Ishikawa (cell line): Measurements from ENCODE around the gene ATP2A3.

Experiments used
- CEBPB ChIP-seq: IDR thresholded peaks from 2 replicates; pipeline ENCODE4 v1.6.1; 2012
- EGR1 ChIP-seq: IDR thresholded peaks from 2 replicates; pipeline ENCODE4 v1.6.1; 2012
- EP300 ChIP-seq: IDR thresholded peaks from 2 replicates; pipeline ENCODE4 v1.6.1; 2012; ENCODE audit warnings: borderline replicate concordance
- FOXM1 ChIP-seq: IDR thresholded peaks from 2 replicates; pipeline ENCODE4 v1.6.1; 2012; ENCODE audit warnings: low read depth, borderline replicate concordance
- MAX ChIP-seq: IDR thresholded peaks from 2 replicates; pipeline ENCODE4 v1.6.1; 2012
- NFIC ChIP-seq: IDR thresholded peaks from 2 replicates; pipeline ENCODE4 v1.6.1; 2012
- RAD21 ChIP-seq: IDR thresholded peaks from 2 replicates; pipeline ENCODE4 v1.6.1; 2012; ENCODE audit warnings: low read depth
- REST ChIP-seq: IDR thresholded peaks from 2 replicates; pipeline ENCODE4 v1.6.1; 2012; ENCODE audit warnings: low read depth, mild to moderate bottlenecking
- TAF1 ChIP-seq: IDR thresholded peaks from 2 replicates; pipeline ENCODE4 v1.6.1; 2012; ENCODE audit warnings: low read depth, mild to moderate bottlenecking
- TCF12 ChIP-seq: IDR thresholded peaks from 2 replicates; pipeline ENCODE4 v1.6.1; 2012; ENCODE audit warnings: low read depth
- TEAD4 ChIP-seq: IDR thresholded peaks from 2 replicates; pipeline ENCODE4 v1.6.1; 2012
- USF1 ChIP-seq: IDR thresholded peaks from 2 replicates; pipeline ENCODE4 v1.6.1; 2012
- YY1 ChIP-seq: IDR thresholded peaks from 2 replicates; pipeline ENCODE4 v1.6.1; 2012; ENCODE audit warnings: low read depth
- ZBTB7A ChIP-seq: IDR thresholded peaks from 2 replicates; pipeline ENCODE4 v1.6.1; 2012; ENCODE audit warnings: low read depth

- TF ChIP-seq EP300 (no peak), RAD21 (no peak), EGR1 (no peak), TEAD4 (no peak), TAF1 (no peak), YY1 (no peak), MAX (no peak), ZBTB7A (no peak), TCF12 (no peak), NFIC (no peak), REST (no peak), USF1 (no peak), FOXM1 (no peak), CEBPB (no peak)
Observed at GRCh38 chr17:3877220-3877619, 87.0 kb downstream of the ATP2A3 start.
